DND-41 (cell line): ENCODE data around the gene OASL.

Experiments
- ATAC-seq: fragments of 200-7000 bp; cut with Tn5 transposase; 3 replicates; pipeline ENCODE4 v1.9.1; 2021; ENCODE audit warnings: low read depth; ENCODE audit not compliant: insufficient read depth
- DNase-seq: peaks from one replicate; pipeline ENCODE4 v3.0.0-alpha.2; 2020
- H2AFZ ChIP-seq: 2 replicates; pipeline ENCODE4 v1.6.0; 2012; ENCODE audit warnings: low read depth, low read length
- H3K27ac ChIP-seq: 2 replicates; pipeline ENCODE4 v1.5.1; 2012; ENCODE audit warnings: low read length, inconsistent platforms
- H3K27me3 ChIP-seq: fragments of 200-600 bp; sonication (generic); 2 replicates; pipeline ENCODE4 v1.6.0; 2012; ENCODE audit warnings: low read length, mild to moderate bottlenecking, inconsistent platforms; ENCODE audit not compliant: insufficient read depth, poor library complexity
- H3K36me3 ChIP-seq: 2 replicates; pipeline ENCODE4 v1.5.1; 2012; ENCODE audit warnings: low read length, inconsistent platforms; ENCODE audit not compliant: insufficient read depth
- H3K4me1 ChIP-seq: 2 replicates; pipeline ENCODE4 v1.5.1; 2012; ENCODE audit warnings: mild to moderate bottlenecking, low read length; ENCODE audit not compliant: insufficient read depth
- H3K4me2 ChIP-seq: 2 replicates; pipeline ENCODE4 v1.6.0; 2012; ENCODE audit warnings: mild to moderate bottlenecking, moderate library complexity, low read length, inconsistent platforms; ENCODE audit not compliant: insufficient read depth
- H3K4me3 ChIP-seq, 2 experiments: fragments of 200-600 bp in 1 of 2; shearing (Covaris generic) in 1 of 2; 2 replicates each; pipeline ENCODE4 v1.5.1; 2012 to 2016; ENCODE audit warnings: inconsistent platforms in 2 of 2, low read length in 2 of 2, mild to moderate bottlenecking in 2 of 2, low read depth in 1 of 2, moderate library complexity in 1 of 2
- H3K79me2 ChIP-seq: 2 replicates; pipeline ENCODE4 v1.6.0; 2012; ENCODE audit warnings: low read length, inconsistent platforms; ENCODE audit not compliant: insufficient read depth
- H3K9ac ChIP-seq: 2 replicates; pipeline ENCODE4 v1.6.0; 2012; ENCODE audit warnings: low read depth, mild to moderate bottlenecking, inconsistent platforms, low read length, moderate library complexity
- H3K9me3 ChIP-seq: 2 replicates; pipeline ENCODE4 v1.5.1; 2012; ENCODE audit warnings: low read length, moderate library complexity, mild to moderate bottlenecking, inconsistent platforms; ENCODE audit not compliant: insufficient read depth, severe bottlenecking
- H4K20me1 ChIP-seq: 2 replicates; pipeline ENCODE4 v1.6.0; 2012; ENCODE audit warnings: low read length; ENCODE audit not compliant: insufficient read depth
- EZH2 ChIP-seq: IDR thresholded peaks from 3 replicates; pipeline ENCODE4 v1.6.1; 2012; ENCODE audit warnings: borderline replicate concordance, low read depth, mild to moderate bottlenecking, moderate library complexity, low read length, inconsistent platforms; ENCODE audit not compliant: severe bottlenecking
- TF ChIP-seq, protein P1 (sequence below): IDR thresholded peaks from 2 replicates; pipeline ENCODE4 v1.5.1; 2012; ENCODE audit warnings: borderline replicate concordance, low read length, moderate library complexity, mild to moderate bottlenecking; ENCODE audit not compliant: poor library complexity, severe bottlenecking; ENCODE audit errors: extremely low read depth

Gene OASL

DNA sequence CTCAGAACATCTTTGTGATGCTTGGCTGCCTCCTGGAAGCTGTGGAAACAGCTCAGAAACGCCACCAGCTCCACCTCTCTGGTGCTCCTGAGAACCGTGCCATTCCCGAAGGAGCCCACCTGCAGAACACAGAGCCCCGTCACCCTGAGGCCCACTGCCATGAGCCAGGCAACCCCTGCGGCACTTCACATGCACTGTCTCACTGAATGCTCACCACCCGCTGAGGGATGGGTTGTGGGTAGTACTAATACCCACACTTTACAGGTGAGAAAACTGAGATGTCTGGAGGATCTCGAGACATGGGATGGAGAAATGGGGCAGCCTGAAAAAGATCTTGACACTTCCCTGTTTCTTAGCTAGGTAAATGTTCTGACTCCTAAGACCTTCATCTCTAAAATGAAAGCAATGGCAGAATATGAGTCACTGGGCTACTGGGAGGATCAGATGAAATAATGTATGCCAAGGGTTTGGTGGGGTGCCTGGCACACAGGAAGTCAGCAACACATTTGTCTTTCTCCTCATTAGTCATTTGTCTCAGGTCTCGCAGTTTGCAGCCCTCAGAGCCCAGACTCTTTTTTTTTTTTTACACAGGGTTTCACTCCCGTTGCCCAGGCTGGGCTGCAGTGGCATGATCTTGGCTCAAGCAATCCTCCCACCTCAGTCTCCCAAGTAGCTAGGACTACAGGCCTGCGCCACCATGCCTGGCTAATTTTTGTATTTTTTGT, 5.3 kb downstream of the OASL start:
- Histone ChIP-seq H3K79me2 (no peaks in the 10 kb centered on the region), H3K36me3 (no peaks in the 10 kb centered on the region), H3K9me3 (no peaks in the 10 kb centered on the region), H3K4me2 (no peak overlapping the region), H3K9ac (no peak overlapping the region), H3K4me1 (peaks cover 21% of the 10 kb centered on the region), H4K20me1 (no peaks in the 10 kb centered on the region), H3K4me3 (no peak overlapping the region), H2AFZ (no peak overlapping the region; the same call in 1 of the 2 replicates), H3K27ac (no peak overlapping the region), H3K27me3 (no peaks in the 10 kb centered on the region)
- peak; percentile 67 for ATAC-seq
- TF ChIP-seq EZH2, result no peak
- TF ChIP-seq, protein P1, sequence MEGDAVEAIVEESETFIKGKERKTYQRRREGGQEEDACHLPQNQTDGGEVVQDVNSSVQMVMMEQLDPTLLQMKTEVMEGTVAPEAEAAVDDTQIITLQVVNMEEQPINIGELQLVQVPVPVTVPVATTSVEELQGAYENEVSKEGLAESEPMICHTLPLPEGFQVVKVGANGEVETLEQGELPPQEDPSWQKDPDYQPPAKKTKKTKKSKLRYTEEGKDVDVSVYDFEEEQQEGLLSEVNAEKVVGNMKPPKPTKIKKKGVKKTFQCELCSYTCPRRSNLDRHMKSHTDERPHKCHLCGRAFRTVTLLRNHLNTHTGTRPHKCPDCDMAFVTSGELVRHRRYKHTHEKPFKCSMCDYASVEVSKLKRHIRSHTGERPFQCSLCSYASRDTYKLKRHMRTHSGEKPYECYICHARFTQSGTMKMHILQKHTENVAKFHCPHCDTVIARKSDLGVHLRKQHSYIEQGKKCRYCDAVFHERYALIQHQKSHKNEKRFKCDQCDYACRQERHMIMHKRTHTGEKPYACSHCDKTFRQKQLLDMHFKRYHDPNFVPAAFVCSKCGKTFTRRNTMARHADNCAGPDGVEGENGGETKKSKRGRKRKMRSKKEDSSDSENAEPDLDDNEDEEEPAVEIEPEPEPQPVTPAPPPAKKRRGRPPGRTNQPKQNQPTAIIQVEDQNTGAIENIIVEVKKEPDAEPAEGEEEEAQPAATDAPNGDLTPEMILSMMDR, result no peak
- peak; percentile 32 for DNase-seq

DNA sequence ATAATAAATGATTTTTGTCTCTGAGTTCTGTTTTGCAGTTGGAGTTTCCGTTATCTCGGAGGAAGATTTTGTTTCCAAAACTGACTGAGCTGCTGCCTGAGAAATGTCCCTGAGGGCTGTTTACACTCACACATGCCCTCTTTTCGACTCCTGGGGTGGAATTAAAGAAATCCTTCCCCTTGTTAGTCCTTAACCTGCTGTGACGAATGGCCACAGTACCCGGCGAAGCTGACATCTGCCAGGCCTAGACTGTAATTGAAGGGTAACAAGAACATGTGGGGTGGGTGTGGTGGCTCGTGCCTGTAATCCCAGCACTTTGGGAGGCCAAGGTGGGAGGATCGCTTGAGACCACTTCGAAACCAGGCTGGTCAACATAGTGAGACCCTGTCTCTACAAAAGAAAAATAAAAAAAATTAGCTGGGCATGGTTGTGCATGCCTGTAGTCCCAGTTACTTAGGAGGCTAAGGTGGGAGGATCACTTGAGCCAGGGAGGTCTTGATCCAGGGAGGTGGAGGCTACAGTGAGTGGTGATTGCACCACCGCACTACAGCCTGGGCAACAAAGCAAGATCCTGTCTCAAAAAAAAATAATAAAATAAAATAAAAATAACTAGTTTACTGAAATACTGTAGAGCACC, 8.4 kb downstream of the OASL start:
- no peak overlapping the region for H2AFZ ChIP-seq
- no peak overlapping the region for H3K4me2 ChIP-seq
- H3K9me3 ChIP-seq, result no peaks in the 10 kb centered on the region
- no peaks in the 10 kb centered on the region for H4K20me1 ChIP-seq
- H3K27ac ChIP-seq, result no peak overlapping the region
- no peak for TF ChIP-seq EZH2
- H3K4me1 ChIP-seq, result peaks cover 15% of the 10 kb centered on the region
- ATAC-seq (no peak), DNase-seq (no peak)
- no peaks in the 10 kb centered on the region for H3K27me3 ChIP-seq
- no peak overlapping the region for H3K4me3 ChIP-seq
- no peak overlapping the region for H3K9ac ChIP-seq
- H3K79me2 ChIP-seq, result no peaks in the 10 kb centered on the region
- H3K36me3 ChIP-seq, result no peaks in the 10 kb centered on the region

DNA sequence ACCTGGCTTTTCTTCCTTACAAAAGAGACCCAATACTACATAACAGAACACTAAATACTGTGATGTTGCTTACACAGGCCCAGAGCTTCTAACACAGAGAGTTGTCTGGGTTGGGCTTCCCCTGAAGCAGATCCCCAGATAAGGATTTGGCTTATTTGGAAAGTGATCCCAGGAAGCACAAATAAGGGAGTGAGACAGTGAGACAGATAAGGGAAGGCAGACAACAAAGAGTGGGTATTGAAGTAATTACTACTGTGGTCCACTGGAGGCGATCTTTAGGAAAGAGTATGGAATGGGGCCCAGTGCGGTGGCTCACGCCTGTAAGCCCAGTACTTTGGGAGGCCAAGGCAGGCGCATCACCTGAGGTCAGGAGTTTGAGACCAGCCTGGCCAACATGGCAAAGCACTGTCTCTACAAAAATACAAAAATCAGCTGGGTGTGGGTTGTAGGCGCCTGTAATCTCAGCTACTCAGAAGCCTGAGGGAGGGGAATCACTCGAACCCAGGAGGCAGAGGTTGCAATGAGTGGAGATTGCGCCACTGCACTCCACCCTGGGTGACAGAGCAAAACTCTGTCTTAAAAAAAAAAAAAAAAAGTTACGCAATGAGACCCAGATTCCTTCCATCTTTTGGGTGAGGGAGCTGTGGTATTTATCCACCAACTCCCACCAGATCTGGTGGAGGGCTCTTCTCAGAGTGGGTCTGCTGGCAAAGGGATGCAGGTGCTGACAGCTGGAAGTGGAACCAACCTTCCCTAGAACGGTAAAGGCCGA, 12.6 kb downstream of the OASL start:
- H3K79me2 ChIP-seq, result no peaks in the 10 kb centered on the region
- no peak overlapping the region for H3K4me3 ChIP-seq
- no peaks in the 10 kb centered on the region for H3K27me3 ChIP-seq
- TF ChIP-seq, protein P1, result peak; percentile 22
- TF ChIP-seq EZH2, result no peak
- H4K20me1 ChIP-seq, result no peaks in the 10 kb centered on the region
- H3K9me3 ChIP-seq, result no peaks in the 10 kb centered on the region
- no peak overlapping the region for H3K27ac ChIP-seq
- DNase-seq, result no peak
- ATAC-seq, result no peak
- H3K4me2 ChIP-seq, result no peak overlapping the region
- H3K36me3 ChIP-seq, result no peaks in the 10 kb centered on the region
- no peak overlapping the region for H2AFZ ChIP-seq
- H3K4me1 ChIP-seq, result no peaks in the 10 kb centered on the region
- H3K9ac ChIP-seq, result no peak overlapping the region
